SK-N-SH (cell line): ENCODE results near the gene KIR2DL3.
"Not testable (repeated sequence)": the region's sequence is repeated elsewhere in the genome, so short reads cannot be mapped to it uniquely, and the experiment has no call there.

Source experiments
- CHD2 ChIP-seq: fragments of 150-350 bp; IDR thresholded peaks from 2 replicates; pipeline ENCODE4 v1.6.1; 2018; ENCODE audit warnings: low read length; ENCODE audit not compliant: partially characterized antibody
- CTCF ChIP-seq: fragments of 200-600 bp; sonication (generic); IDR thresholded peaks from 2 replicates; pipeline ENCODE4 v1.6.1; 2017; ENCODE audit warnings: antibody characterized with exemption, mild to moderate bottlenecking, moderate library complexity
- EP300 ChIP-seq, 2 experiments: IDR thresholded peaks; 2 replicates each; pipeline versions ENCODE4 v1.4.0 to v1.6.1; 2012; ENCODE audit warnings: borderline replicate concordance in 1 of 2, low read depth in 1 of 2, low read length in 1 of 2
- EZH2phosphoT487 ChIP-seq: fragments of 200-600 bp; sonication (generic); IDR thresholded peaks from 2 replicates; pipeline ENCODE4 v1.6.1; 2017; ENCODE audit warnings: low read depth, mixed run types, mild to moderate bottlenecking, antibody characterized with exemption, moderate library complexity, borderline replicate concordance
- GABPA ChIP-seq: IDR thresholded peaks from 2 replicates; pipeline ENCODE4 v1.4.0; 2012; ENCODE audit warnings: low read depth, mild to moderate bottlenecking
- MAX ChIP-seq: IDR thresholded peaks from 2 replicates; pipeline ENCODE4 v1.4.0; 2012; ENCODE audit warnings: low read depth
- MXI1 ChIP-seq: IDR thresholded peaks from 2 replicates; pipeline ENCODE4 v1.6.1; 2012; ENCODE audit warnings: mild to moderate bottlenecking, low read depth, low read length, improper control_type of control experiment
- RCOR1 ChIP-seq: fragments of 150-350 bp; IDR thresholded peaks from 2 replicates; pipeline ENCODE4 v1.6.1; 2017; ENCODE audit warnings: antibody characterized with exemption, low read length
- RXRA ChIP-seq: IDR thresholded peaks from 2 replicates; pipeline ENCODE4 v1.4.0; 2012; ENCODE audit warnings: low read depth, mild to moderate bottlenecking, borderline replicate concordance
- SMC3 ChIP-seq: IDR thresholded peaks from 2 replicates; pipeline ENCODE4 v1.6.1; 2012; ENCODE audit warnings: low read depth, low read length, improper control_type of control experiment
- TAF1 ChIP-seq: IDR thresholded peaks from 2 replicates; pipeline ENCODE4 v1.6.1; 2012; ENCODE audit warnings: low read depth, mild to moderate bottlenecking, low read length, moderate library complexity, borderline replicate concordance
- TCF12 ChIP-seq: IDR thresholded peaks from 2 replicates; pipeline ENCODE4 v1.4.0; 2012
- TEAD4 ChIP-seq: IDR thresholded peaks from 2 replicates; pipeline ENCODE4 v1.4.0; 2012; ENCODE audit warnings: mild to moderate bottlenecking, borderline replicate concordance; ENCODE audit not compliant: insufficient read depth

- TF ChIP-seq CTCF; MAX; SMC3; TAF1; EZH2phosphoT487; TCF12; RXRA; CHD2; EP300 (IDR thresholded peaks at IDR 0.05; ENCODE audit: borderline replicate concordance in 1 of 2, low read depth in 1 of 2, low read length in 1 of 2); RCOR1; MXI1; GABPA; TEAD4: not testable (repeated sequence)
Observed at GRCh38 chr19:54788154-54788553, 49.8 kb downstream of the KIR2DL3 start.
